ENCODE measurements around the gene SLC34A1.

Gene SLC34A1

DNA sequence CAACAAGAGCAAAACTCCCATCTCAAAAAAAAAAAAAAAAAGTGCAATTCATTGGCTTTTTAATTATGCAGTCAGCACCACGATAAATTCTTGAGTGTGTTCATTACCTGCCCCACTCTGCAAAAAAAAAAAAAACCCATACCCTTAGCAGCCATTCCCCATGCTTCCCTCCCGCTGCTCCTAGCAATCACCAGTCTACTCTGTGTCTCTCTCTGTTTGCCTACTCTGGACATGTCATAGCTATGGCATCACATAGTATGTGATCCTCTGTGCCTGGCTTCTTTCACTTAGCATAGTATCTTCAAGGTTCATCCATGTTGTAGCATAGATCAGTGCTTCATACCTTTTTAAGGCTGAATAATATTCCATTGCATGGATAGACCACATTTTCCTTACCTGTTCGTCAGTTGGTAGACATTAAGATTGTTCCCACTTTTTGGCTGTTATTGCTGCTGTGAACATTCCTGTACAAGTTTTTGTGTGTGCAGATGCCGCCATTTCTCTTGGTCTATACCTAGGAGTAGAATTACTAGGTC lies 55.4 kb downstream of the SLC34A1 start:
- Histone ChIP-seq H3K36me3 (ENCODE audit: control insufficient read depth in 4 of 4, insufficient read depth in 4 of 4, low read length in 3 of 4) (peaks cover 19 to 87% (median 67%) of the 10 kb centered on the region in 4 experiments), H3K27ac (ENCODE audit: insufficient read depth in 1 of 2, low read depth in 1 of 2, low read length in 2 of 2, poor library complexity in 1 of 2, severe bottlenecking in 2 of 2) (no peak overlapping the region), H3K9me3 (ENCODE audit: control extremely low read depth in 1 of 5, control insufficient read depth in 4 of 5, insufficient read depth in 2 of 5, low read depth in 1 of 5, low read length in 4 of 5) (no peaks in the 10 kb centered on the region), H3K4me1 (ENCODE audit: control extremely low read depth in 1 of 4, control insufficient read depth in 4 of 4, insufficient read depth in 4 of 4, low read length in 3 of 4) (peaks cover 0 to 2% (median 0%) of the 10 kb centered on the region in 4 experiments), H3K27me3 (replicated peaks in 2 of 5; ENCODE audit: control insufficient read depth in 4 of 5, insufficient read depth in 5 of 5, low read length in 4 of 5) (no peaks in the 10 kb centered on the region), H3K4me3 (ENCODE audit: control insufficient read depth in 1 of 7, extremely low read depth in 1 of 7, insufficient read depth in 4 of 7, low read depth in 2 of 7, low read length in 6 of 7) (no peak overlapping the region)
- WGBS (ENCODE audit: insufficient coverage): 100% methylated on average over 2 of the region's 4 CpGs
- CTCF ChIA-PET: interaction anchor here (0.8 to 26.2 kb wide), 5 partner anchors 11 to 49 kb away, joined by 3 to 509 read pairs (median 104); partner anchors contain the start of genes F12, GRK6 and PFN3
- POLR2A ChIA-PET: interaction anchor here (2.6 kb wide), 1 partner anchor 11 kb away, joined by 8 read pairs; no protein-coding TSS in a partner anchor
- DNase-seq: no peak

DNA sequence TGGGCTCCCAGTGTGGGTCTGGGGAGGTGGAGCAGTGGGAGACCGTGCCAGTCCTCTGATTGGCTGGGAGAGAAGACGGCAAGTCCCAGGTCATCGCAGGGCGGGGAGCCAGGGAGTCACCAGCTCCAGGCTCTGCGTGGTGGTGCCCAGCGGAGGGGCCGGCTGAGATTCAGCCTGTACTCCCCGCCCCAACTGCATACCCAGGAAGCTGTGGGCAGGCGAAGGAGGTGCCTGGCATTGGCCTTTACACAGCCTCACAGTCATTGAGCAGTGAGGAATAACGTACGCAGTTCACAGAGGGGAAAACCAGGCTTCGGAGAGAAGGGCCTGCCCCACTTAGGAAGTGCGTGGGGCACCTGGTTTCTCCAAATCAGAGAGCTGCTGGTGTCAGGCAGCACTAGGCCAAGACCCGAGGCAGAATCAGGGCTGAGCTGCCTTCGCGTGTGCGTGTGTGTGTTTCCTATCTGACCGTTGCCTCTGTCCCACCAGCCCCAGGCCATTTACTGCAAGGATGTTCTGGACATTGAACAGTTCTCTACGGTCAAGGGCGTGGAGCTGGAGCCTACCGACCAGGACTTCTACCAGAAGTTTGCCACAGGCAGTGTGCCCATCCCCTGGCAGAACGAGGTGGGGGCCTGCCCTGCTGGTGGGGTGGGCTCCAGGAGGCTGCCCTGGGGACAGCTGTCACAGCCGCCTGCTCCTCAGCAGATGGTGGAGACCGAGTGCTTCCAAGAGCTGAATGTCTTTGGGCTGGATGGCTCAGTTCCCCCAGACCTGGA lies 56.2 kb downstream of the SLC34A1 start:
- DNase-seq: no peak
- no peak overlapping the region for H3K4me3 ChIP-seq (ENCODE audit: control insufficient read depth in 1 of 7, extremely low read depth in 1 of 7, insufficient read depth in 4 of 7, low read depth in 2 of 7, low read length in 6 of 7)
- CTCF ChIA-PET: interaction anchor here (0.8 to 26.2 kb wide), 5 partner anchors 10 to 50 kb away, joined by 3 to 509 read pairs (median 104); partner anchors contain the start of genes F12, GRK6 and PFN3
- H3K36me3 ChIP-seq (ENCODE audit: control insufficient read depth in 4 of 4, insufficient read depth in 4 of 4, low read length in 3 of 4): peaks cover 16 to 79% (median 59%) of the 10 kb centered on the region in 4 experiments
- H3K9me3 ChIP-seq (ENCODE audit: control extremely low read depth in 1 of 5, control insufficient read depth in 4 of 5, insufficient read depth in 2 of 5, low read depth in 1 of 5, low read length in 4 of 5): no peaks in the 10 kb centered on the region
- no peaks in the 10 kb centered on the region for H3K27me3 ChIP-seq (replicated peaks in 2 of 5; ENCODE audit: control insufficient read depth in 4 of 5, insufficient read depth in 5 of 5, low read length in 4 of 5)
- H3K4me1 ChIP-seq (ENCODE audit: control extremely low read depth in 1 of 4, control insufficient read depth in 4 of 4, insufficient read depth in 4 of 4, low read length in 3 of 4): peaks cover 0 to 10% (median 0%) of the 10 kb centered on the region in 4 experiments
- H3K27ac ChIP-seq (ENCODE audit: insufficient read depth in 1 of 2, low read depth in 1 of 2, low read length in 2 of 2, poor library complexity in 1 of 2, severe bottlenecking in 2 of 2): no peak overlapping the region
- POLR2A ChIA-PET: interaction anchor here (0.8 to 2.6 kb wide), 3 partner anchors 8 to 29 kb away, joined by 4 to 8 read pairs (median 6); no protein-coding TSS in a partner anchor
- 91% methylated on average over 24 of the region's 24 CpGs for WGBS (ENCODE audit: insufficient coverage)

GRCh38 chr5:177440990-177441780 lies 57.0 kb downstream of the SLC34A1 start:
- H3K27ac ChIP-seq (ENCODE audit: insufficient read depth in 1 of 2, low read depth in 1 of 2, low read length in 2 of 2, poor library complexity in 1 of 2, severe bottlenecking in 2 of 2): no peak overlapping the region
- no peaks in the 10 kb centered on the region for H3K9me3 ChIP-seq (ENCODE audit: control extremely low read depth in 1 of 5, control insufficient read depth in 4 of 5, insufficient read depth in 2 of 5, low read depth in 1 of 5, low read length in 4 of 5)
- peaks cover 0 to 18% (median 5%) of the 10 kb centered on the region in 4 experiments for H3K4me1 ChIP-seq (ENCODE audit: control extremely low read depth in 1 of 4, control insufficient read depth in 4 of 4, insufficient read depth in 4 of 4, low read length in 3 of 4)
- H3K36me3 ChIP-seq (ENCODE audit: control insufficient read depth in 4 of 4, insufficient read depth in 4 of 4, low read length in 3 of 4): peaks cover 14 to 71% (median 52%) of the 10 kb centered on the region in 4 experiments
- ChIA-PET CTCF (interaction anchor here (0.9 to 26.2 kb wide), 5 partner anchors 13 to 50 kb away, joined by 3 to 509 read pairs (median 104); partner anchors contain the start of genes F12, GRK6 and PFN3), POLR2A (interaction anchor here (0.6 to 2.6 kb wide), 4 partner anchors 7 to 30 kb away, joined by 3 to 8 read pairs (median 5); no protein-coding TSS in a partner anchor)
- no peak for DNase-seq
- H3K27me3 ChIP-seq (replicated peaks in 2 of 5; ENCODE audit: control insufficient read depth in 4 of 5, insufficient read depth in 5 of 5, low read length in 4 of 5): no peaks in the 10 kb centered on the region
- H3K4me3 ChIP-seq (ENCODE audit: control insufficient read depth in 1 of 7, extremely low read depth in 1 of 7, insufficient read depth in 4 of 7, low read depth in 2 of 7, low read length in 6 of 7): no peak overlapping the region
- WGBS (ENCODE audit: insufficient coverage): 93% methylated on average over 22 of the region's 26 CpGs

DNA sequence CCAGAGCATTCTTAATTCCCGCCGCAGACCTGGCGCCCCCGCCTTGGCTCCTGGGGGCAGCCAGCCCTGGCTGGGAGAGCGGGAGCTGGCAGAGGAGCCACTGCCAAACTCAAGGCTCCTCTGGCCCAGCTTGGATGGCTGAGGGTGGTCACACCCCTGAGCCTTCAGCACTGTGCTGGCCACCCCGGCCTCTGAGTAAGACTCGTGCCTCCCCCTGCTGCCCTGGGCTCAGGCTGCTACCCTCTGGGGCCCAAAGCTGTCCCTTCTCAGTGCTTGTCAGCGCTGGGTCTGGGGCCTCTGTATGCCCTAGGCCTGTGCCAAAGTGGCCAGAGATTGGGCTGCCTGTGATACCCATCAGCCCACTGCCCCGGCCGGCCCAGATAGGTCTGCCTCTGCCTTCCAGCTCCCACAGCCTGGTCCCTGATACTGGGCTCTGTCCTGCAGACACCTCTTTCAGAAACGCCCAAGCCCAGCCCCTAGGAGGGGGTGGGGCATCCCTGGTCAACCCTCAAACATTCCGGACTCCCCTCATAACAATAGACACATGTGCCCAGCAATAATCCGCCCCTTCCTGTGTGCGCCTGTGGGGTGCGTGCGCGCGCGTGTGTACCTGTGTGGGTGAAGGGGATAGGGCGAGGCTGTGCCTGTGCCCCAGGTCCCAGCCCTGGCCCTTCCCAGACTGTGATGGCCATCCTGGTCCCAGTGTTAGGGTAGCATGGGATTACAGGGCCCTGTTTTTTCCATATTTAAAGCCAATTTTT lies 58.0 kb downstream of the SLC34A1 start:
- ChIA-PET CTCF (interaction anchor here (0.9 to 26.2 kb wide), 5 partner anchors 12 to 52 kb away, joined by 3 to 509 read pairs (median 104); partner anchors contain the start of genes F12, GRK6 and PFN3), POLR2A (interaction anchor here (0.6 kb wide), 1 partner anchor 11 kb away, joined by 3 read pairs; no protein-coding TSS in a partner anchor)
- WGBS (ENCODE audit: insufficient coverage): 92% methylated on average over 11 of the region's 20 CpGs
- no peaks in the 10 kb centered on the region for H3K27me3 ChIP-seq (replicated peaks in 2 of 5; ENCODE audit: control insufficient read depth in 4 of 5, insufficient read depth in 5 of 5, low read length in 4 of 5)
- no peak overlapping the region for H3K4me3 ChIP-seq (ENCODE audit: control insufficient read depth in 1 of 7, extremely low read depth in 1 of 7, insufficient read depth in 4 of 7, low read depth in 2 of 7, low read length in 6 of 7)
- H3K4me1 ChIP-seq (ENCODE audit: control extremely low read depth in 1 of 4, control insufficient read depth in 4 of 4, insufficient read depth in 4 of 4, low read length in 3 of 4): peaks cover 0 to 26% (median 12%) of the 10 kb centered on the region in 4 experiments
- H3K9me3 ChIP-seq (ENCODE audit: control extremely low read depth in 1 of 5, control insufficient read depth in 4 of 5, insufficient read depth in 2 of 5, low read depth in 1 of 5, low read length in 4 of 5): no peaks in the 10 kb centered on the region
- H3K36me3 ChIP-seq (ENCODE audit: control insufficient read depth in 4 of 4, insufficient read depth in 4 of 4, low read length in 3 of 4): peaks cover 12 to 62% (median 44%) of the 10 kb centered on the region in 4 experiments
- no peak for DNase-seq
- no peak overlapping the region for H3K27ac ChIP-seq (ENCODE audit: insufficient read depth in 1 of 2, low read depth in 1 of 2, low read length in 2 of 2, poor library complexity in 1 of 2, severe bottlenecking in 2 of 2)

DNA sequence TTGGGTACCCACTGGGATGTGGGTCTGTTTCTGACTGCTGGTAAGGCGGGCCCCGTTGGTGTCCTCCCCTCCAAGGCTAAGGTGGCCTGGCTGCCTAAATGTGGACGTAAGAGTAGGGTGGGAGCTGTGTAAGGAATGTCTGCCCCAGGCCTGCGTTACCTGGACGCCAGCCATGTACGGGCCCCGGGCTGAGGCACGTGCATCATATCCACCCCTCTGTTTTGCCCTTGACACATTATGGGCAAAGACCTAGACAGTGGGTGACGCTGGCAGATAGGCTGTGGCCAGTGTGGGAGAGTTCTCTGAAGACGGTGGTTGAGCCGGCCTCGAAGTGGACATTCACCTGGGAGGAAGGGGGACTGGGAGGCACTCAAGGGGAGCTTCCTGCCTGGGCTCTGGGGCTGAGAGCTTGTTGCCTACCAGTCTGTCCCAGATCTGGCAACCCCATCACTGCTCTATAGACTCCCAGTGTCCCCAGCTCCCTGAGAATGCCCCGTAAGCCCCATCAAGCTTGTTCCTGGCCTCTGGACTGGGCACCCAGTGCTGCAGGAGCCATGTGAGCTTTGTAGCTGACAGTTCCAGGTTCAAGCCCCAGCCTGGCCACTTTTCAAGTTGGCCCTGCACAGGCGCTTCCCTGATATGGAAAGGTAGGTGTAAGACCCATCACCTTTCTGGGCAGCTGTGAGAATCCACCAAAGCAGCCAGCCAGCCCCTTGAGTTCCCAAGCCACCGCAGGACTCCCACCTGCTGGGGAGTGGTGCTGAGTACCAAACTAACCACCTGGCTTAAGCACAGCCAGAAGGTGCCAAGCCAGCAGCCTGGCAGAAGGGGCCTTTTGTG lies 59.1 kb downstream of the SLC34A1 start:
- no peaks in the 10 kb centered on the region for H3K9me3 ChIP-seq (ENCODE audit: control extremely low read depth in 1 of 5, control insufficient read depth in 4 of 5, insufficient read depth in 2 of 5, low read depth in 1 of 5, low read length in 4 of 5)
- peaks cover 5 to 52% (median 35%) of the 10 kb centered on the region in 4 experiments for H3K36me3 ChIP-seq (ENCODE audit: control insufficient read depth in 4 of 4, insufficient read depth in 4 of 4, low read length in 3 of 4)
- no peak overlapping the region for H3K4me3 ChIP-seq (ENCODE audit: control insufficient read depth in 1 of 7, extremely low read depth in 1 of 7, insufficient read depth in 4 of 7, low read depth in 2 of 7, low read length in 6 of 7)
- 89% methylated on average over 14 of the region's 15 CpGs for WGBS (ENCODE audit: insufficient coverage)
- H3K4me1 ChIP-seq (ENCODE audit: control extremely low read depth in 1 of 4, control insufficient read depth in 4 of 4, insufficient read depth in 4 of 4, low read length in 3 of 4): peaks cover 0 to 37% (median 22%) of the 10 kb centered on the region in 4 experiments
- DNase-seq: no peak
- no peaks in the 10 kb centered on the region for H3K27me3 ChIP-seq (replicated peaks in 2 of 5; ENCODE audit: control insufficient read depth in 4 of 5, insufficient read depth in 5 of 5, low read length in 4 of 5)
- ChIA-PET POLR2A (interaction anchor here (1.2 to 5.9 kb wide), 5 partner anchors 11 to 39 kb away, joined by 3 to 34 read pairs (median 4); partner anchors contain the start of gene GRK6), CTCF (interaction anchor here (1.4 to 26.2 kb wide), 5 partner anchors 11 to 133 kb away, joined by 3 to 509 read pairs (median 265); partner anchors contain the start of genes F12, GRK6, PFN3 and SLC34A1)
- H3K27ac ChIP-seq (ENCODE audit: insufficient read depth in 1 of 2, low read depth in 1 of 2, low read length in 2 of 2, poor library complexity in 1 of 2, severe bottlenecking in 2 of 2): no peak overlapping the region
